HEK293 (cell line): Measurements from ENCODE around the gene NR2F1-AS1.

ENCODE experiments used
- CTCF ChIA-PET: fragments of 350-600 bp; formaldehyde crosslinking; extraction: SDS; loops from one replicate; lab custom pipeline; 2021; ENCODE audit warnings: antibody characterized with exemption; lab: Yijun Ruan, JAX
- POLR2A ChIA-PET: fragments of 300-600 bp; formaldehyde crosslinking; extraction: SDS; loops from one replicate; lab custom pipeline; 2020; ENCODE audit warnings: antibody characterized with exemption, inconsistent platforms; lab: Yijun Ruan, JAX
- H3K27ac ChIP-seq: fragments of 200-500 bp; sonication (Bioruptor generic); 2 replicates; pipeline ENCODE4 v1.5.1; 2014; ENCODE audit warnings: low read depth, low read length, control low read depth, inconsistent platforms; ENCODE audit errors: extremely low read depth
- H3K36me3 ChIP-seq, 2 experiments: fragments of 200-500 bp in 1 of 2; sonication (Bioruptor generic) in 1 of 2; 1 replicate in 1 of 2; 2 replicates in 1 of 2; pipeline ENCODE4 v1.5.1; 2014 to 2017; ENCODE audit warnings: inconsistent platforms in 2 of 2, low read length in 2 of 2; ENCODE audit not compliant: control insufficient read depth in 2 of 2, insufficient read depth in 1 of 2
- H3K4me1 ChIP-seq: fragments of 200-500 bp; sonication (Bioruptor generic); 2 replicates; pipeline ENCODE4 v1.5.1; 2014; ENCODE audit warnings: mild to moderate bottlenecking, low read length, inconsistent platforms; ENCODE audit not compliant: control insufficient read depth, insufficient read depth
- H3K4me3 ChIP-seq: 2 replicates; pipeline ENCODE4 v1.5.1; 2011; ENCODE audit warnings: low read depth, mild to moderate bottlenecking, control low read depth, low read length, moderate library complexity
- H3K9me3 ChIP-seq: fragments of 200-500 bp; sonication (Bioruptor generic); 2 replicates; pipeline ENCODE4 v1.5.1; 2014; ENCODE audit warnings: low read depth, low read length, inconsistent platforms; ENCODE audit not compliant: control insufficient read depth, insufficient read depth
- BCL11B ChIP-seq: fragments of 450-650 bp; formaldehyde crosslinking; IDR thresholded peaks from 2 replicates; pipeline ENCODE4 v1.5.1; 2016; ENCODE audit warnings: low read depth, missing biosample characterization, missing genetic modification characterization
- GLI4 ChIP-seq: fragments of 450-650 bp; formaldehyde crosslinking; IDR thresholded peaks from 2 replicates; pipeline ENCODE4 v1.5.1; 2016; ENCODE audit warnings: missing biosample characterization, missing genetic modification characterization
- HOXA7 ChIP-seq: sonication (generic); formaldehyde crosslinking; IDR thresholded peaks from 2 replicates; pipeline ENCODE4 v1.8.1; 2022; ENCODE audit warnings: missing genetic modification reagents, borderline replicate concordance
- KLF8 ChIP-seq: fragments of 450-650 bp; formaldehyde crosslinking; IDR thresholded peaks from 2 replicates; pipeline ENCODE4 v1.5.1; 2016; ENCODE audit warnings: missing biosample characterization, missing genetic modification characterization
- MZF1 ChIP-seq: fragments of 450-650 bp; formaldehyde crosslinking; IDR thresholded peaks from 2 replicates; pipeline ENCODE4 v1.5.1; 2017; ENCODE audit warnings: missing biosample characterization, missing genetic modification characterization, borderline replicate concordance
- OSR2 ChIP-seq: fragments of 450-650 bp; formaldehyde crosslinking; IDR thresholded peaks from 2 replicates; pipeline ENCODE4 v1.5.1; 2016; ENCODE audit warnings: missing biosample characterization, missing genetic modification characterization
- OVOL3 ChIP-seq: fragments of 450-650 bp; formaldehyde crosslinking; IDR thresholded peaks from 2 replicates; pipeline ENCODE4 v1.5.1; 2016; ENCODE audit warnings: missing biosample characterization, missing genetic modification characterization
- REPIN1 ChIP-seq: fragments of 450-650 bp; formaldehyde crosslinking; IDR thresholded peaks from 2 replicates; pipeline ENCODE4 v1.5.1; 2017; ENCODE audit warnings: missing biosample characterization, missing genetic modification characterization, low read depth
- ZNF10 ChIP-seq: fragments of 450-650 bp; formaldehyde crosslinking; IDR thresholded peaks from 2 replicates; pipeline ENCODE4 v1.5.1; 2017; ENCODE audit warnings: missing biosample characterization, missing genetic modification characterization
- ZNF112 ChIP-seq: fragments of 450-650 bp; formaldehyde crosslinking; IDR thresholded peaks from 2 replicates; pipeline ENCODE4 v1.5.0; 2017; ENCODE audit warnings: missing biosample characterization, missing genetic modification characterization
- ZNF146 ChIP-seq: fragments of 450-650 bp; formaldehyde crosslinking; IDR thresholded peaks from 2 replicates; pipeline ENCODE4 v1.5.1; 2016; ENCODE audit warnings: missing biosample characterization, missing genetic modification characterization
- ZNF175 ChIP-seq: fragments of 450-650 bp; formaldehyde crosslinking; IDR thresholded peaks from 2 replicates; pipeline ENCODE4 v1.5.1; 2016; ENCODE audit warnings: missing biosample characterization, missing genetic modification characterization
- ZNF248 ChIP-seq: fragments of 450-650 bp; formaldehyde crosslinking; IDR thresholded peaks from 2 replicates; pipeline ENCODE4 v1.5.1; 2017; ENCODE audit warnings: missing biosample characterization, missing genetic modification characterization
- ZNF266 ChIP-seq: fragments of 450-650 bp; formaldehyde crosslinking; IDR thresholded peaks from 2 replicates; pipeline ENCODE4 v1.5.1; 2016; ENCODE audit warnings: missing biosample characterization, missing genetic modification characterization, low read depth
- ZNF654 ChIP-seq: fragments of 450-650 bp; formaldehyde crosslinking; IDR thresholded peaks from 2 replicates; pipeline ENCODE4 v1.5.1; 2016; ENCODE audit warnings: low read depth, missing biosample characterization, missing genetic modification characterization
- ZNF776 ChIP-seq: fragments of 450-650 bp; formaldehyde crosslinking; IDR thresholded peaks from 2 replicates; pipeline ENCODE4 v1.5.0; 2017; ENCODE audit warnings: missing biosample characterization, missing genetic modification characterization, borderline replicate concordance
- ZNF837 ChIP-seq: fragments of 450-650 bp; formaldehyde crosslinking; IDR thresholded peaks from 2 replicates; pipeline ENCODE4 v1.5.1; 2016; ENCODE audit warnings: missing biosample characterization, missing genetic modification characterization
- ZNF843 ChIP-seq: fragments of 450-650 bp; formaldehyde crosslinking; IDR thresholded peaks from 2 replicates; pipeline ENCODE4 v1.5.1; 2016; ENCODE audit warnings: missing biosample characterization, missing genetic modification characterization
- TF ChIP-seq, protein P1 (sequence below): fragments of 450-650 bp; formaldehyde crosslinking; IDR thresholded peaks from 2 replicates; pipeline ENCODE4 v1.5.1; 2016; ENCODE audit warnings: missing biosample characterization, missing genetic modification characterization
- TF ChIP-seq, protein P2 (sequence below): fragments of 450-650 bp; IDR thresholded peaks from 2 replicates; pipeline ENCODE4 v1.5.1; 2018; ENCODE audit warnings: missing biosample characterization, mild to moderate bottlenecking, missing genetic modification characterization
- TF ChIP-seq, protein P3 (sequence below): fragments of 450-650 bp; formaldehyde crosslinking; IDR thresholded peaks from 2 replicates; pipeline ENCODE4 v1.5.1; 2016; ENCODE audit warnings: missing biosample characterization, missing genetic modification characterization
- TF ChIP-seq, protein P4 (sequence below): fragments of 450-650 bp; formaldehyde crosslinking; IDR thresholded peaks from 2 replicates; pipeline ENCODE4 v1.5.1; 2016; ENCODE audit warnings: missing biosample characterization, missing genetic modification characterization

The NR2F1-AS1 gene

DNA sequence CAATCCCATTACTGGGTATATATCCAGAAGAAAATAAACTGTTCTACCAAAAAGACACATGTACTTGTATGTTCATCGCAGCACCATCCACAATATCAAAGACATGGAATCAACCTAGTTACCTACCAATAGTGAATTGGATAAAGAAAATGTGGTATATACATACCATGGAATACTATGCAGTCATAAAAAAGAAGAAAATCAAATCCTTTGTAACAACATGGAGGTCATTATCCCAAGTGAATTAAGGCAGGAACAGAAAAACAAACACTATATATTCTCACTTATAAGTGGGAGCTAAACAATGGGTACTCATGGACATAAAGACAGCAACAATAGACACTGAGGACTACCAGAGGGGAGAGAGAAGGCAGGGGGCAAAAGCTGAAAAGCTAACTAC is 67.7 kb downstream of the NR2F1-AS1 start:
- H3K36me3 ChIP-seq = no peaks in the 10 kb centered on the region
- H3K27ac ChIP-seq = no peak overlapping the region
- TF ChIP-seq ZNF146 (tag by site-specific recombination) (peak; percentile 64), ZNF112 (tag by site-specific recombination) (no peak), MZF1 (no peak)
- TF ChIP-seq, protein P1, sequence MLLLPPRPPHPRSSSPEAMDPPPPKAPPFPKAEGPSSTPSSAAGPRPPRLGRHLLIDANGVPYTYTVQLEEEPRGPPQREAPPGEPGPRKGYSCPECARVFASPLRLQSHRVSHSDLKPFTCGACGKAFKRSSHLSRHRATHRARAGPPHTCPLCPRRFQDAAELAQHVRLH (tag by site-specific recombination) = peak; percentile 73; the same call in 1 of the 2 replicates
- TF ChIP-seq, all 188 proteins: peak for 2
- ChIA-PET POLR2A (no interaction called here), CTCF (no interaction called here)
- H3K4me3 ChIP-seq = no peak overlapping the region
- H3K4me1 ChIP-seq = no peaks in the 10 kb centered on the region
- no peaks in the 10 kb centered on the region for H3K9me3 ChIP-seq

DNA sequence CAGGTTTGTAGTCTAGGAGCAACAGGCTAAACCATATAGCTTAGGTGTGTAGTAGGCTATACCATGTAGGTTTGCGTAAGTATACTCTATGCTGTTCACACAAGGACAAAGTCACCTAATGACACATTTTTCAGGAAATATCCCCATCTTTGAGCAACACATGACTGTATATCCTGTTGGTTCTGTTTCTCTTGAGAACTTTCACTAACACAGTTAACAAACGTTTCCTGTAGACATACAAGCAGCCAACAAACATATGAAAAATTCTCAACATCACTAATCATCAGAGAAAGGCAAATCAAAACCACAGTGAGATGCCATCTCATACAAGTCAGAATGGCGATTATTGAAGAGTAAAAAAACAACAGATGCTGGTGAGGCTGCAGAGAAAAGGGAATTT is 68.2 kb downstream of the NR2F1-AS1 start:
- Histone ChIP-seq H3K36me3 (no peaks in the 10 kb centered on the region), H3K9me3 (no peaks in the 10 kb centered on the region), H3K4me1 (no peaks in the 10 kb centered on the region), H3K27ac (no peak overlapping the region), H3K4me3 (no peak overlapping the region)
- POLR2A ChIA-PET = no interaction called here
- TF ChIP-seq, protein P2, sequence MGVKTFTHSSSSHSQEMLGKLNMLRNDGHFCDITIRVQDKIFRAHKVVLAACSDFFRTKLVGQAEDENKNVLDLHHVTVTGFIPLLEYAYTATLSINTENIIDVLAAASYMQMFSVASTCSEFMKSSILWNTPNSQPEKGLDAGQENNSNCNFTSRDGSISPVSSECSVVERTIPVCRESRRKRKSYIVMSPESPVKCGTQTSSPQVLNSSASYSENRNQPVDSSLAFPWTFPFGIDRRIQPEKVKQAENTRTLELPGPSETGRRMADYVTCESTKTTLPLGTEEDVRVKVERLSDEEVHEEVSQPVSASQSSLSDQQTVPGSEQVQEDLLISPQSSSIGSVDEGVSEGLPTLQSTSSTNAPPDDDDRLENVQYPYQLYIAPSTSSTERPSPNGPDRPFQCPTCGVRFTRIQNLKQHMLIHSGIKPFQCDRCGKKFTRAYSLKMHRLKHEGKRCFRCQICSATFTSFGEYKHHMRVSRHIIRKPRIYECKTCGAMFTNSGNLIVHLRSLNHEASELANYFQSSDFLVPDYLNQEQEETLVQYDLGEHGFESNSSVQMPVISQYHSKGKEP = no peak
- TF ChIP-seq, protein P3, sequence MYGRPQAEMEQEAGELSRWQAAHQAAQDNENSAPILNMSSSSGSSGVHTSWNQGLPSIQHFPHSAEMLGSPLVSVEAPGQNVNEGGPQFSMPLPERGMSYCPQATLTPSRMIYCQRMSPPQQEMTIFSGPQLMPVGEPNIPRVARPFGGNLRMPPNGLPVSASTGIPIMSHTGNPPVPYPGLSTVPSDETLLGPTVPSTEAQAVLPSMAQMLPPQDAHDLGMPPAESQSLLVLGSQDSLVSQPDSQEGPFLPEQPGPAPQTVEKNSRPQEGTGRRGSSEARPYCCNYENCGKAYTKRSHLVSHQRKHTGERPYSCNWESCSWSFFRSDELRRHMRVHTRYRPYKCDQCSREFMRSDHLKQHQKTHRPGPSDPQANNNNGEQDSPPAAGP (tag by site-specific recombination) = no peak
- TF ChIP-seq OSR2 (tag by site-specific recombination) (no peak), ZNF843 (no peak), ZNF654 (no peak), ZNF10 (no peak), ZNF175 (tag by site-specific recombination) (no peak), ZNF776 (tag by site-specific recombination) (no peak), ZNF837 (tag by site-specific recombination) (no peak), BCL11B (no peak), HOXA7 (CRISPR knock-in tag) (no peak), ZNF248 (tag by site-specific recombination) (no peak), REPIN1 (tag by site-specific recombination) (no peak), GLI4 (tag by site-specific recombination) (no peak), ZNF266 (tag by site-specific recombination) (no peak), OVOL3 (tag by site-specific recombination) (no peak), KLF8 (tag by site-specific recombination) (no peak)
- TF ChIP-seq, protein P1 (tag by site-specific recombination) = no peak
- TF ChIP-seq, protein P4, sequence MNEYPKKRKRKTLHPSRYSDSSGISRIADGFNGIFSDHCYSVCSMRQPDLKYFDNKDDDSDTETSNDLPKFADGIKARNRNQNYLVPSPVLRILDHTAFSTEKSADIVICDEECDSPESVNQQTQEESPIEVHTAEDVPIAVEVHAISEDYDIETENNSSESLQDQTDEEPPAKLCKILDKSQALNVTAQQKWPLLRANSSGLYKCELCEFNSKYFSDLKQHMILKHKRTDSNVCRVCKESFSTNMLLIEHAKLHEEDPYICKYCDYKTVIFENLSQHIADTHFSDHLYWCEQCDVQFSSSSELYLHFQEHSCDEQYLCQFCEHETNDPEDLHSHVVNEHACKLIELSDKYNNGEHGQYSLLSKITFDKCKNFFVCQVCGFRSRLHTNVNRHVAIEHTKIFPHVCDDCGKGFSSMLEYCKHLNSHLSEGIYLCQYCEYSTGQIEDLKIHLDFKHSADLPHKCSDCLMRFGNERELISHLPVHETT = no peak
- CTCF ChIA-PET = no interaction called here
